ENCODE results near the gene OSTM1. TPM values are rescaled to one million over a fixed set of nuclear protein-coding genes. Genes with fewer than 3 reads are reported as not detected.

OSTM1 gene
- total and polyA plus RNA-seq, 2 of the 13 experiments (the other 11 are each of a cell fraction or from before 2014, with no cell fraction given): 8.7 to 20.5 TPM

DNA sequence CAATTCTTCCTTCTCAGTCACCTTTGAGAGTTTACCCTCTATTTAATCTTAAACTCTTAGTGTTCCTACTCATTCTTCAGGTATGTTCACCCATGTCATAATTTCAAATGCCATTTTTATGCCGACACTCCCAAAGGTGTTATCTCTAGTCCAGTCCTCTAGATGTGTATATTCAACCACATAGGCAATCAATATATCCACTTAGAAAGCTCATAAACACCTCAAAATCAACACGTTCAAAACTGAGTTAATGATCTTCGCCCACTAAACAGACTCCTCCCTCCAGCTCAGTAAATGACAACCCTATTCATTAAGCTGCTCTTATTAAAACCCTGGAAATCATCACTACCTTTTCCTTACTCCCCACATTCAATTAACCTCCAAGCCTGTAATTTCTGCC lies 6.4 kb downstream of the OSTM1 start:
- Histone ChIP-seq H3K27ac (ENCODE audit: extremely low read length, insufficient read depth, low read length) (no peak overlapping the region), H4K20me1 (ENCODE audit: insufficient read depth, low read length) (no peaks in the 10 kb centered on the region), H3K9me3 (ENCODE audit: low read length) (no peaks in the 10 kb centered on the region), H3K27me3 (ENCODE audit: control insufficient read depth in 1 of 2, insufficient read depth in 2 of 2, low read length in 2 of 2) (no peaks in the 10 kb centered on the region), H2AFZ (ENCODE audit: low read length) (no peak overlapping the region), H3K9ac (ENCODE audit: insufficient read depth, low read depth, low read length) (no peak overlapping the region), H3K79me2 (ENCODE audit: insufficient read depth, low read length) (no peaks in the 10 kb centered on the region), H3K4me1 (ENCODE audit: insufficient read depth, low read length) (peaks cover 4% of the 10 kb centered on the region; the same call in 1 of the 2 replicates), H3K4me3 (replicated peaks in 1 of 3; ENCODE audit: insufficient read depth in 1 of 3, low read depth in 2 of 3, low read length in 3 of 3) (no peak overlapping the region), H3K4me2 (ENCODE audit: low read depth, low read length) (no peak overlapping the region), H3K36me3 (replicated peaks in 1 of 2; ENCODE audit: control insufficient read depth in 1 of 2, insufficient read depth in 2 of 2, low read length in 2 of 2) (no peaks in the 10 kb centered on the region)
- FAIRE-seq (no peak), ATAC-seq (no peak), DNase-seq (ENCODE audit: low spot score) (no peak)
- 87% methylated on average over 3 of the region's 3 CpGs for WGBS (ENCODE audit: low lambda C conversion rate)
- no TSS peak for BruUV-seq (replicated peaks)
- ChIA-PET POLR2A (no interaction called here), CTCF (ENCODE audit: low intra/inter-chr PET ratio, low total read pairs) (no interaction called here)
- in situ Hi-C loops (cut with HindIII; ENCODE audit: extremely low pct_ligation_motif_present, low pct_unique_long_range_greater_than_20kb) (no loop called here), intact Hi-C loops (cut with micrococcal nuclease; ENCODE audit: unreplicated experiment) (no loop called here)
- TF ChIP-seq, protein P1, sequence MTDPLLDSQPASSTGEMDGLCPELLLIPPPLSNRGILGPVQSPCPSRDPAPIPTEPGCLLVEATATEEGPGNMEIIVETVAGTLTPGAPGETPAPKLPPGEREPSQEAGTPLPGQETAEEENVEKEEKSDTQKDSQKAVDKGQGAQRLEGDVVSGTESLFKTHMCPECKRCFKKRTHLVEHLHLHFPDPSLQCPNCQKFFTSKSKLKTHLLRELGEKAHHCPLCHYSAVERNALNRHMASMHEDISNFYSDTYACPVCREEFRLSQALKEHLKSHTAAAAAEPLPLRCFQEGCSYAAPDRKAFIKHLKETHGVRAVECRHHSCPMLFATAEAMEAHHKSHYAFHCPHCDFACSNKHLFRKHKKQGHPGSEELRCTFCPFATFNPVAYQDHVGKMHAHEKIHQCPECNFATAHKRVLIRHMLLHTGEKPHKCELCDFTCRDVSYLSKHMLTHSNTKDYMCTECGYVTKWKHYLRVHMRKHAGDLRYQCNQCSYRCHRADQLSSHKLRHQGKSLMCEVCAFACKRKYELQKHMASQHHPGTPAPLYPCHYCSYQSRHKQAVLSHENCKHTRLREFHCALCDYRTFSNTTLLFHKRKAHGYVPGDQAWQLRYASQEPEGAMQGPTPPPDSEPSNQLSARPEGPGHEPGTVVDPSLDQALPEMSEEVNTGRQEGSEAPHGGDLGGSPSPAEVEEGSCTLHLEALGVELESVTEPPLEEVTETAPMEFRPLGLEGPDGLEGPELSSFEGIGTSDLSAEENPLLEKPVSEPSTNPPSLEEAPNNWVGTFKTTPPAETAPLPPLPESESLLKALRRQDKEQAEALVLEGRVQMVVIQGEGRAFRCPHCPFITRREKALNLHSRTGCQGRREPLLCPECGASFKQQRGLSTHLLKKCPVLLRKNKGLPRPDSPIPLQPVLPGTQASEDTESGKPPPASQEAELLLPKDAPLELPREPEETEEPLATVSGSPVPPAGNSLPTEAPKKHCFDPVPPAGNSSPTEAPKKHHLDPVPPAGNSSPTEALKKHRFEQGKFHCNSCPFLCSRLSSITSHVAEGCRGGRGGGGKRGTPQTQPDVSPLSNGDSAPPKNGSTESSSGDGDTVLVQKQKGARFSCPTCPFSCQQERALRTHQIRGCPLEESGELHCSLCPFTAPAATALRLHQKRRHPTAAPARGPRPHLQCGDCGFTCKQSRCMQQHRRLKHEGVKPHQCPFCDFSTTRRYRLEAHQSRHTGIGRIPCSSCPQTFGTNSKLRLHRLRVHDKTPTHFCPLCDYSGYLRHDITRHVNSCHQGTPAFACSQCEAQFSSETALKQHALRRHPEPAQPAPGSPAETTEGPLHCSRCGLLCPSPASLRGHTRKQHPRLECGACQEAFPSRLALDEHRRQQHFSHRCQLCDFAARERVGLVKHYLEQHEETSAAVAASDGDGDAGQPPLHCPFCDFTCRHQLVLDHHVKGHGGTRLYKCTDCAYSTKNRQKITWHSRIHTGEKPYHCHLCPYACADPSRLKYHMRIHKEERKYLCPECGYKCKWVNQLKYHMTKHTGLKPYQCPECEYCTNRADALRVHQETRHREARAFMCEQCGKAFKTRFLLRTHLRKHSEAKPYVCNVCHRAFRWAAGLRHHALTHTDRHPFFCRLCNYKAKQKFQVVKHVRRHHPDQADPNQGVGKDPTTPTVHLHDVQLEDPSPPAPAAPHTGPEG (CRISPR knock-in tag; IDR thresholded peaks at IDR 0.05): no peak
- TF ChIP-seq TCF12 (IDR thresholded peaks at IDR 0.05) (no peak), TCF12 (CRISPR knock-in tag; IDR thresholded peaks at IDR 0.05) (no peak), HDAC6 (IDR thresholded peaks at IDR 0.05; ENCODE audit: low read depth, low read length) (no peak), ZFP36 (IDR thresholded peaks at IDR 0.05; ENCODE audit: borderline replicate concordance, low read depth, low read length, partially characterized antibody) (no peak), GPN1 (CRISPR knock-in tag; IDR thresholded peaks at IDR 0.05; ENCODE audit: borderline replicate concordance) (no peak), ZFP90 (CRISPR knock-in tag; IDR thresholded peaks at IDR 0.05; ENCODE audit: borderline replicate concordance) (no peak), ZNF12 (CRISPR knock-in tag; IDR thresholded peaks at IDR 0.05) (no peak), SCMH1 (CRISPR knock-in tag; IDR thresholded peaks at IDR 0.05; ENCODE audit: borderline replicate concordance) (no peak), MXD4 (CRISPR knock-in tag; IDR thresholded peaks at IDR 0.05) (no peak), ELF1 (CRISPR knock-in tag; IDR thresholded peaks at IDR 0.05) (no peak)
- TF ChIP-seq, protein P2, sequence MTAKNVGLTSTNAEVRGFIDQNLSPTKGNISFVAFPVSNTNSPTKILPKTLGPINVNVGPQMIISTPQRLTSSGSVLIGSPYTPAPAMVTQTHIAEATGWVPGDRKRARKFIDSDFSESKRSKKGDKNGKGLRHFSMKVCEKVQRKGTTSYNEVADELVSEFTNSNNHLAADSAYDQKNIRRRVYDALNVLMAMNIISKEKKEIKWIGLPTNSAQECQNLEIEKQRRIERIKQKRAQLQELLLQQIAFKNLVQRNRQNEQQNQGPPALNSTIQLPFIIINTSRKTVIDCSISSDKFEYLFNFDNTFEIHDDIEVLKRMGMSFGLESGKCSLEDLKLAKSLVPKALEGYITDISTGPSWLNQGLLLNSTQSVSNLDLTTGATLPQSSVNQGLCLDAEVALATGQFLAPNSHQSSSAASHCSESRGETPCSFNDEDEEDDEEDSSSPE (CRISPR knock-in tag; IDR thresholded peaks at IDR 0.05): no peak
- TF ChIP-seq, protein P3, sequence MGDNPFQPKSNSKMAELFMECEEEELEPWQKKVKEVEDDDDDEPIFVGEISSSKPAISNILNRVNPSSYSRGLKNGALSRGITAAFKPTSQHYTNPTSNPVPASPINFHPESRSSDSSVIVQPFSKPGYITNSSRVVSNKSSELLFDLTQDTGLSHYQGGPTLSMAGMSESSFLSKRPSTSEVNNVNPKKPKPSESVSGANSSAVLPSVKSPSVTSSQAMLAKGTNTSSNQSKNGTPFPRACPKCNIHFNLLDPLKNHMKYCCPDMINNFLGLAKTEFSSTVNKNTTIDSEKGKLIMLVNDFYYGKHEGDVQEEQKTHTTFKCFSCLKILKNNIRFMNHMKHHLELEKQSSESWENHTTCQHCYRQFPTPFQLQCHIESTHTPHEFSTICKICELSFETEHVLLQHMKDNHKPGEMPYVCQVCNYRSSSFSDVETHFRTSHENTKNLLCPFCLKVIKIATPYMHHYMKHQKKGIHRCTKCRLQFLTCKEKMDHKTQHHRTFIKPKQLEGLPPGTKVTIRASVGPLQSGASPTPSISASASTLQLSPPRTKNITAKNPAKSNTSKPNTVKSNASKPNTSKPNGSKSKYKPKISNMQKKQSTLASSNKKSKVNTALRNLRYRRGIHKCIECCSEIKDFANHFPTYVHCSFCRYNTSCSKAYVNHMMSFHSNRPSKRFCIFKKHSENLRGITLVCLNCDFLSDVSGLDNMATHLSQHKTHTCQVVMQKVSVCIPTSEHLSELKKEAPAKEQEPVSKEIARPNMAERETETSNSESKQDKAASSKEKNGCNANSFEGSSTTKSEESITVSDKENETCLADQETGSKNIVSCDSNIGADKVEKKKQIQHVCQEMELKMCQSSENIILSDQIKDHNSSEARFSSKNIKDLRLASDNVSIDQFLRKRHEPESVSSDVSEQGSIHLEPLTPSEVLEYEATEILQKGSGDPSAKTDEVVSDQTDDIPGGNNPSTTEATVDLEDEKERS (CRISPR knock-in tag; IDR thresholded peaks at IDR 0.05): no peak
